Adrenal gland (tissue), 12 donors: ENCODE results near the gene ANO10. TPM values are rescaled to one million over a fixed set of nuclear protein-coding genes. Genes with fewer than 3 reads are reported as not detected.

Experiments
- DNase-seq, 7 donors: peaks; one replicate each; pipeline ENCODE4 v3.0.0-alpha.2; 2019 to 2020
- H3K27ac ChIP-seq, 5 donors: fragments of 200-600 bp; sonication (generic) in 4 of 5; 1 replicate in 3 of 5; 2 replicates in 2 of 5; pipeline versions ENCODE4 v1.5.1 to v1.8.0; 2016 to 2020; ENCODE audit warnings: mild to moderate bottlenecking in 1 of 5
- H3K27me3 ChIP-seq: fragments of 200-600 bp; 2 replicates; pipeline ENCODE4 v1.8.0; 2021
- H3K36me3 ChIP-seq, 2 donors: fragments of 200-600 bp; replicated peaks in 1 of 2; 1 replicate in 1 of 2; 2 replicates in 1 of 2; pipeline versions ENCODE4 v1.5.1 to v1.8.0; 2018 to 2022
- H3K4me1 ChIP-seq, 2 donors: fragments of 200-600 bp; replicated peaks in 1 of 2; 1 replicate in 1 of 2; 2 replicates in 1 of 2; pipeline versions ENCODE4 v1.5.1 to v1.8.0; 2018 to 2021
- H3K4me3 ChIP-seq, 4 donors: fragments of 200-600 bp; sonication (generic) in 3 of 4; one replicate each; pipeline ENCODE4 v1.5.1; 2016 to 2018
- H3K9me3 ChIP-seq, 3 donors: fragments of 200-600 bp; sonication (generic) in 1 of 3; replicated peaks in 1 of 3; 1 replicate in 2 of 3; 2 replicates in 1 of 3; pipeline versions ENCODE4 v1.5.1 to v1.8.0; 2016 to 2021
- POLR2A ChIP-seq, 2 donors: fragments of 450-650 bp; IDR thresholded peaks; one replicate each; pipeline ENCODE4 v1.6.1; 2017; ENCODE audit warnings: antibody characterized with exemption in 2 of 2, mild to moderate bottlenecking in 2 of 2, moderate library complexity in 1 of 2
- whole genome bisulfite sequencing, 4 donors: extraction: QIAGEN DNeasy Blood & Tissue Kit in 2 of 4; methylation state at CpG; one replicate each; pipeline versions ENCODE4 v1.1.5 to v1.1.7; 2013 to 2017; 5-methylcytosine and 5-hydroxymethylcytosine counted together
- intact Hi-C, 2 donors: fragments of 100-400 bp; cut with DNase I; formaldehyde crosslinking; loops; one replicate each; pipeline versions ENCODE4 v1.14.1 to v1.15.0; 2022 to 2023
- polyA plus RNA-seq, 3 donors: library from polyadenylated mRNA; stranded (reverse); fragments of 200-250 nt in 2 of 3; fragments of 350-450 nt in 1 of 3; fragmentation: Illumina TruSeq in 1 of 3; extraction: RNeasy Lipid Tissue Mini Kit (QIAGEN cat#74804) in 1 of 3; gene quantifications; one replicate each; pipeline ENCODE4 v1.2.3, GENCODE V29; 2013 to 2014
- total RNA-seq, 9 donors: library from RNA; depleted of rRNA in 4 of 9; stranded (reverse); fragments of >200 nt in 4 of 9; fragments of 120-200 nt in 1 of 9; fragmentation: NEBNext Ultra II Directional in 1 of 9; extraction: Animal tissue kit (Norgen Biotek cat#: 25700) in 1 of 9; gene quantifications; one replicate each; pipeline versions ENCODE4 v1.1.0 to v1.2.4, GENCODE V29; 2013 to 2023
- TF ChIP-seq, protein P1 (sequence below), 6 experiments: fragments of 450-650 bp in 4 of 6; fragments of 200-600 bp in 2 of 6; sonication (generic) in 1 of 6; IDR thresholded peaks; 1 replicate in 5 of 6; 2 replicates in 1 of 6; pipeline versions ENCODE4 v1.5.1 to v1.8.0; 2016 to 2021; ENCODE audit warnings: antibody characterized with exemption in 6 of 6, mild to moderate bottlenecking in 2 of 6, moderate library complexity in 1 of 6
- donor health status: healthy with polysubstance abuse.
- donor health status: Bipolar disorder and iron deficiency.
- donor health status: DM: yes; HTN: yes; CAD: no.
- donor health status: DM: no; HTN: no; CAD: no.
- donor health status: DM: no; HTN: no; CAD: no.
- donor health status: DM: yes; HTN: yes; CAD: no.

ANO10 gene
- total and polyA plus RNA-seq, 12 donors, result 10.7 to 34.8 (median 22.0) TPM

DNA sequence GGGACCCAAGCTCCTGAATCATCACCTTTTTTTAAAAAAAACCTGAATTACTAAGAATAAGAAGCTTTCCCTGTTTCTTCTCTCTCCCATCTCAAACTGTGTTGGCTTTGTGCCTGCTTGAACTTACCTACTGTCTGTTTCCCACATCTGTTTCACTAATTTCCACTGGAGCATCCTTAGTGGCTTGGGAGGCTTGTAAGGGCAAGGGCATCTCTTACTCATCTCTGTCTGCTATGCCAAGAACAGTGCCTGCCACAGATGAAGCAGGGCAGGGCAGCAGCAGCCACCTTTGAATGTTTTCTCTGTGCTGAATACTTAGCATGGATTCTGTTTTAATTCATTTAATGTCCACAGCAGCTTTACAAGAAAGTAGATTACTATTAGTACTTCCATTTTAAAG is 293.2 kb downstream of the ANO10 start:
- H3K36me3 ChIP-seq, result no peaks in the 10 kb centered on the region
- peak in 2 of 7 donors; percentile 11 to 22 for DNase-seq
- H3K27me3 ChIP-seq, result no peaks in the 10 kb centered on the region
- no peak overlapping the region for H3K4me3 ChIP-seq
- intact Hi-C loops, result no loop called here
- peaks cover 15 to 52% of the 10 kb centered on the region in 2 donors for H3K4me1 ChIP-seq
- H3K27ac ChIP-seq, result peak overlapping the region in 1 of 5 donors; percentile 51
- TF ChIP-seq, protein P1, sequence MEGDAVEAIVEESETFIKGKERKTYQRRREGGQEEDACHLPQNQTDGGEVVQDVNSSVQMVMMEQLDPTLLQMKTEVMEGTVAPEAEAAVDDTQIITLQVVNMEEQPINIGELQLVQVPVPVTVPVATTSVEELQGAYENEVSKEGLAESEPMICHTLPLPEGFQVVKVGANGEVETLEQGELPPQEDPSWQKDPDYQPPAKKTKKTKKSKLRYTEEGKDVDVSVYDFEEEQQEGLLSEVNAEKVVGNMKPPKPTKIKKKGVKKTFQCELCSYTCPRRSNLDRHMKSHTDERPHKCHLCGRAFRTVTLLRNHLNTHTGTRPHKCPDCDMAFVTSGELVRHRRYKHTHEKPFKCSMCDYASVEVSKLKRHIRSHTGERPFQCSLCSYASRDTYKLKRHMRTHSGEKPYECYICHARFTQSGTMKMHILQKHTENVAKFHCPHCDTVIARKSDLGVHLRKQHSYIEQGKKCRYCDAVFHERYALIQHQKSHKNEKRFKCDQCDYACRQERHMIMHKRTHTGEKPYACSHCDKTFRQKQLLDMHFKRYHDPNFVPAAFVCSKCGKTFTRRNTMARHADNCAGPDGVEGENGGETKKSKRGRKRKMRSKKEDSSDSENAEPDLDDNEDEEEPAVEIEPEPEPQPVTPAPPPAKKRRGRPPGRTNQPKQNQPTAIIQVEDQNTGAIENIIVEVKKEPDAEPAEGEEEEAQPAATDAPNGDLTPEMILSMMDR (IDR thresholded peaks at IDR 0.05), result no peak
- H3K9me3 ChIP-seq, result no peaks in the 10 kb centered on the region

DNA sequence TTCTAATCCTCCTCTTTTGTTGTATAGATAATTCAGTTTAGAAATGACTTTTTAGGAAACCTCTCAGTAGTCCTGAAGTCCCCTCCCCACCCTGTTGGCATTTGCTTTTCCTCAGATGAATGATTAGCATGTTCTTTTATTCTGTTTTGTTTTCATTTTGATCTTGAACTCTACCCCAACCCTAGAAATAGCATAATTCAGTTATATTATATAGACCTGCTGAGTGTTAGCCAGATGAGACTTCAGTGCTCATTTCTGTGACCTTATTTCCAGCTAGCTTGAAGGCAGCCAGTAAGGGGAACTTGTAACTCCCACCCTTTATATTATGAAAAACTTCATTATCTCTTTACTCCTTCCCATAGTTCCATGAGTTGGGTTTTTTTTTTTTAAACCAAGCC is 294.2 kb downstream of the ANO10 start:
- no peak for DNase-seq
- TF ChIP-seq, protein P1 (IDR thresholded peaks at IDR 0.05), result no peak
- TF ChIP-seq POLR2A (IDR thresholded peaks at IDR 0.05), result no peak
- H3K4me3 ChIP-seq, result no peak overlapping the region
- no peaks in the 10 kb centered on the region for H3K27me3 ChIP-seq
- intact Hi-C loops, result no loop called here
- no peaks in the 10 kb centered on the region for H3K9me3 ChIP-seq
- H3K27ac ChIP-seq, result peak overlapping the region in 2 of 5 donors; percentile 17 to 51
- no peaks in the 10 kb centered on the region for H3K36me3 ChIP-seq
- H3K4me1 ChIP-seq, result peaks cover 15 to 52% of the 10 kb centered on the region in 2 donors

DNA sequence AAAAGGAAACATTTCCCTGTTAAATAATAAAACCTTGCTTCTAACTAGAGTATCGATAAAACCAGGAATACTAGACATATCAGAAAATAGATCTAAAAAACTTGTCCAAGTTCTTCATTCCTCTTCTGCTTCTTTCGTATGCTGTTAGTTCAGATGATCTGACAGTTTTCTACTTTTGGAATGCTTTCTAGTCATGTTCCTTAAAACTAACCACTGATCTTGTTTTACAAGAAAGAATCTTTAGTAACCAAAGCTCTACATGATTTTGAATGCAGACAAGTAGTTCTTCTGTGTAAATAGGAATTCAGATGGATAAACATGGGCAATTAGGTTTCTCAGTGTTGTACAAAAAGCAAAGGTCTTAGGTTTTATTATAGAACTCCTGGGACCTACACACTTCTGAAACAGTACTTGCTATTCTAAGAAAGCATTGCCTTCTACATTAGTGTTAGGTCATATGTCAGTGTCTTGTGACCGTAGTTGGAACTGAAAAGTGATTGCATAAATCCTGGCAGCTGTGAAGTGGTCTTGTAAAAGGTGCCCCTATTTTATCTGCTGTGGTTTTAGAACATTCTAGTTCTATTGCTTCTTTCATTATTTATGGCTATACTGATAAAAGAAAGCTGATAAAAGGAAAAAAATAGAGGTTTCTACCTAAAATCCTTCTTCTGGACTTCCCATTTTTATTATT is 294.8 kb downstream of the ANO10 start:
- Histone ChIP-seq H3K27ac (peak overlapping the region in 3 of 5 donors; percentile 12 to 51 (median 17)), H3K4me3 (no peak overlapping the region), H3K4me1 (peaks cover 15 to 52% of the 10 kb centered on the region in 2 donors), H3K27me3 (no peaks in the 10 kb centered on the region), H3K9me3 (no peaks in the 10 kb centered on the region), H3K36me3 (no peaks in the 10 kb centered on the region)
- 39 to 46% (median 44%) methylated on average over 3 of the region's 3 CpGs for WGBS, 4 donors
- TF ChIP-seq, protein P1 (IDR thresholded peaks at IDR 0.05), result no peak
- no peak for TF ChIP-seq POLR2A (IDR thresholded peaks at IDR 0.05)
- DNase-seq, result peak in 2 of 7 donors; percentile 21 to 23
- intact Hi-C loops, result no loop called here

DNA sequence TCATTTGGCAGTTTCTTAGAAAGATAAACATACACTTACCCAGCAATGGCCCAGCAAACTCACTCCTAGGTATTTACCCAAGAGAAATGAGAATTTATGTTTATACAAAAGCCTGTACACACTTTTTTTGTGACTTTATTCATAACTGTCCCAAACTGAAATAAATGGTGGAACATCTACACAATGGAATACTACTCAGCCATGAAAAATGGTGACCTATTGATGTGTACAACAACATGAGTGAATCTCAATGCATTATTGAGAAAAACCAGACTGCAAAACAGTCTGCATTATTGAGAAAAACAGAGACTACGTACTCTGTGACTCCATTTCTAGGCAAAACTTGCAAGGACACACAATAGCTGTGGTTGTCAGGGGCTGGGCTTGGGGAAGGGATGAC is 298.3 kb downstream of the ANO10 start:
- Histone ChIP-seq H3K9me3 (no peaks in the 10 kb centered on the region), H3K36me3 (no peaks in the 10 kb centered on the region), H3K4me3 (no peak overlapping the region), H3K27me3 (no peaks in the 10 kb centered on the region), H3K27ac (no peak overlapping the region), H3K4me1 (peaks cover 15 to 56% of the 10 kb centered on the region in 2 donors)
- 95 to 100% (median 100%) methylated on average over 1 of the region's 1 CpG for WGBS, 4 donors
- no peak for DNase-seq
- TF ChIP-seq POLR2A (IDR thresholded peaks at IDR 0.05), result no peak
- TF ChIP-seq, protein P1 (IDR thresholded peaks at IDR 0.05), result no peak
- intact Hi-C loops, result no loop called here
